DOHH2 (cell line): ENCODE results near the gene TMEM255B.

Source experiments
- CTCF ChIP-seq: fragments of 200-600 bp; sonication (generic); IDR thresholded peaks from one replicate; pipeline ENCODE4 v1.5.1; 2014; ENCODE audit warnings: antibody characterized with exemption, mild to moderate bottlenecking, low read depth, low read length; ENCODE audit not compliant: poor library complexity, severe bottlenecking
- EZH2phosphoT487 ChIP-seq: fragments of 200-600 bp; sonication (generic); IDR thresholded peaks from 2 replicates; pipeline ENCODE4 v1.6.1; 2017; ENCODE audit warnings: borderline replicate concordance, mild to moderate bottlenecking, antibody characterized with exemption, low read length, moderate library complexity, mixed read lengths

GRCh38 chr13:113822266-113822665 lies 63.2 kb downstream of the TMEM255B start:
- no peak for TF ChIP-seq CTCF
- TF ChIP-seq EZH2phosphoT487: no peak
